KOPT-K1 (cell line): Measurements from ENCODE around the gene TUT7.

ENCODE experiments used
- H3K27ac ChIP-seq: fragments of 200-600 bp; sonication (generic); 2 replicates; pipeline ENCODE4 v1.5.1; 2016; ENCODE audit warnings: antibody characterized with exemption, mild to moderate bottlenecking, low read depth, low read length; ENCODE audit not compliant: poor library complexity, severe bottlenecking
- H3K36me3 ChIP-seq: fragments of 200-600 bp; sonication (generic); 2 replicates; pipeline ENCODE4 v1.5.1; 2017; ENCODE audit warnings: antibody characterized with exemption, mild to moderate bottlenecking, low read length, moderate library complexity; ENCODE audit not compliant: insufficient read depth
- H3K9me3 ChIP-seq: fragments of 200-600 bp; sonication (generic); 2 replicates; pipeline ENCODE4 v1.5.1; 2017; ENCODE audit warnings: antibody characterized with exemption, low read length, mild to moderate bottlenecking; ENCODE audit not compliant: insufficient read depth, poor library complexity, severe bottlenecking

The TUT7 gene

GRCh38 chr9:86263876-86264275 is 90.3 kb downstream of the TUT7 start:
- H3K36me3 ChIP-seq: peaks cover 24% of the 10 kb centered on the region
- no peak overlapping the region for H3K27ac ChIP-seq
- H3K9me3 ChIP-seq: no peaks in the 10 kb centered on the region

GRCh38 chr9:86262492-86262891 is 91.7 kb downstream of the TUT7 start:
- Histone ChIP-seq H3K36me3 (peaks cover 24% of the 10 kb centered on the region), H3K27ac (no peak overlapping the region), H3K9me3 (no peaks in the 10 kb centered on the region)

GRCh38 chr9:86259557-86259956 is 94.7 kb downstream of the TUT7 start, which contains the start of gene C9orf153:
C9orf153 (minus strand) TSS chr9:86259657; CDS start chr9:86229603, 30,054 bp downstream.
- Histone ChIP-seq H3K36me3 (peaks cover 19% of the 10 kb centered on the region; the same call in 1 of the 2 replicates), H3K27ac (no peak within 1 kb of the TSS), H3K9me3 (no peaks in the 10 kb centered on the region)

- Histone ChIP-seq H3K36me3 (0 out of 2 replicates have a peak, but pooled peaks cover under 1% of the 10 kb centered on the region), H3K9me3 (peaks cover 17% of the 10 kb centered on the region), H3K27ac (no peak overlapping the region)
Observed at GRCh38 chr9:86257391-86257790, 96.8 kb downstream of the TUT7 start.

DNA sequence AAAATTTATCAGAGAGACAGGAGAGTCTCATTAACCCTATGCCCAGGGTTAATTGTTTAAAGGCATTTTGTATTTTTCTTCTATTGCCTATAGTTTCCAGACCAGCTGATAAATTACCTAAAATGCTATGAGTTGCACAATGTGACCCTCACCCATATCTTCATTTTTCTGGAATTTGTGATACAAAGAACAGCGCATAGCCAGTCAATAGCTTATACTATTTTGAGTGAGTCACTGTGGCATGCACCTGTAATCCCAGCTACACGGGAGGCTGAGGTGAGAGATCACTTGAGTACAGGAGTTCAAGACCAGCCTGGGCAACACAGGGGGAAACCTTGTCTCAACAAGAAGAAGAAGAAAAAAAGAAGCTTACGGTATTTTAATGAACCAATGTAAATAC is 97.6 kb downstream of the TUT7 start:
- H3K36me3 ChIP-seq: no peaks in the 10 kb centered on the region

DNA sequence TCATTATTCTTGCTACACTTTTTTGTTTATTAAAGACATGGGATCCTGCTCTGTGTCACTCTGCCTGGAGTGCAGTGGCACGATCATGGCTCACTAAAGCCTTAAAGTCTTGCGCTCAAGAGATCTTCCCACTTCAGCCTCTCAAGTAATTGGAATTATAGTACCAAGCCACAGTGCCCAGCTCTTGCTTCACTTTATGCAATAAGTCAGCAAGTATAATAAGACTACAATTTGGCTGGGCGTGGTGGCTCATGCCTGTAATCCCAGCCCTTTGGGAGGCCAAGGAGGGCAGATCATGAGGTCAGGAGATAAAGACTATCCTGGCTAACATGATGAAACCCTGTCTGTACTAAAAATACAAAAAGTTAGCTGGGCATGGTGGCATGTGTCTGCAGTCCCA is 100.6 kb downstream of the TUT7 start:
- H3K27ac ChIP-seq: no peak overlapping the region
- no peaks in the 10 kb centered on the region for H3K36me3 ChIP-seq
- H3K9me3 ChIP-seq: peaks cover 24% of the 10 kb centered on the region

More for the DNA sequence above, 97.6 kb downstream of the TUT7 start:
- H3K27ac ChIP-seq: no peak overlapping the region
- peaks cover 24% of the 10 kb centered on the region for H3K9me3 ChIP-seq

- Histone ChIP-seq H3K9me3 (peaks cover 24% of the 10 kb centered on the region), H3K27ac (no peak overlapping the region), H3K36me3 (no peaks in the 10 kb centered on the region)
Observed at GRCh38 chr9:86252870-86253269, 101.3 kb downstream of the TUT7 start.

- Histone ChIP-seq H3K36me3 (no peaks in the 10 kb centered on the region), H3K27ac (no peak overlapping the region), H3K9me3 (peaks cover 24% of the 10 kb centered on the region)
Observed at GRCh38 chr9:86250123-86250522, 104.1 kb downstream of the TUT7 start.

- Histone ChIP-seq H3K9me3 (peaks cover 20% of the 10 kb centered on the region), H3K27ac (no peak overlapping the region), H3K36me3 (no peaks in the 10 kb centered on the region)
Observed at GRCh38 chr9:86248746-86249145, 105.5 kb downstream of the TUT7 start.

GRCh38 chr9:86246752-86247161 is 107.5 kb downstream of the TUT7 start:
- H3K27ac ChIP-seq: no peak overlapping the region
- H3K36me3 ChIP-seq: no peaks in the 10 kb centered on the region
- peaks cover under 1% of the 10 kb centered on the region for H3K9me3 ChIP-seq

DNA sequence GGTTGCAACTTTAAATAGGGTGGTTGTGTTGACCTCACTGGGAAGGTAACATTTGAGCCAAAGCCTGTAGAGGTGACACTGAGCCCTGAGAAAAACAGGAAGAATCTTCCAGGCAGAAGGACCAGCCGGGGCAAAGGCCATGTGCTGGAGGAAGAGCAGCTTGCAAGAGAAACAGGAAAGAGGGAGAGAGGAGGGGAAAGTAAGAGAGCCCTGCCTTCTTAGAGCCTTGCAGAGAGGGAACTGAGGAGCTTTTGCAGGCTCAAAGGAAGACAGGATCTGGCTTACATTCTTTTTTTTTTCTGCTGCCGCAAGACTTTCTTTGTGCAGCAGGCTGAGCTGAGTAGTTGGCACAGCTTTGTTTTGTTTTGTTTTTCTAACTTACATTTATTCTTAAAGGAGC is 112.1 kb downstream of the TUT7 start:
- Histone ChIP-seq H3K36me3 (no peaks in the 10 kb centered on the region), H3K27ac (no peak overlapping the region), H3K9me3 (no peaks in the 10 kb centered on the region)

- Histone ChIP-seq H3K9me3 (no peaks in the 10 kb centered on the region), H3K27ac (no peak overlapping the region), H3K36me3 (no peaks in the 10 kb centered on the region)
Observed at GRCh38 chr9:86241216-86241615, 113.0 kb downstream of the TUT7 start.

GRCh38 chr9:86238861-86239770 is 115.1 kb downstream of the TUT7 start:
- Histone ChIP-seq H3K36me3 (no peaks in the 10 kb centered on the region), H3K27ac (no peak overlapping the region), H3K9me3 (no peaks in the 10 kb centered on the region)
